GM13976 (cell line): ENCODE data around the gene FANCB.

ENCODE experiments used
- DNase-seq: peaks from one replicate; pipeline ENCODE4 v3.0.0; 2012; ENCODE audit warnings: low spot score
- CTCF ChIP-seq: IDR thresholded peaks from 2 replicates; pipeline ENCODE4 v1.5.1; 2012; ENCODE audit warnings: borderline replicate concordance, mild to moderate bottlenecking; ENCODE audit not compliant: insufficient read depth; ENCODE audit errors: extremely low read depth, missing control alignments, control extremely low read depth
- in situ Hi-C: fragments of 300-500 bp; cut with MboI; formaldehyde crosslinking; loops from one replicate; pipeline ENCODE4 v1.12.0; 2022; ENCODE audit warnings: low sequenced_read_pairs, mixed read lengths, inconsistent platforms; ENCODE audit not compliant: unreplicated experiment

FANCB gene

GRCh38 chrX:14884714-14885113, 11.8 kb upstream of the FANCB start:
- DNase-seq: no peak
- TF ChIP-seq CTCF: no peak
- in situ Hi-C loops: no loop called here

- in situ Hi-C loops: no loop called here
- TF ChIP-seq CTCF: no peak
- DNase-seq: no peak
Measured at GRCh38 chrX:14883826-14884225, 11.0 kb upstream of the FANCB start.

- TF ChIP-seq CTCF: no peak
- no peak for DNase-seq
- in situ Hi-C loops: no loop called here
Measured at GRCh38 chrX:14875624-14876023, 2.8 kb upstream of the FANCB start.

GRCh38 chrX:14873676-14874049, 794 bp upstream of the FANCB start:
- in situ Hi-C loops: no loop called here
- DNase-seq: no peak
- TF ChIP-seq CTCF: no peak

- no peak for DNase-seq
- no peak for TF ChIP-seq CTCF
- in situ Hi-C loops: no loop called here
Measured at GRCh38 chrX:14872355-14872754, 514 bp downstream of the FANCB start.

GRCh38 chrX:14871767-14872166, 1.1 kb downstream of the FANCB start:
- in situ Hi-C loops: no loop called here
- TF ChIP-seq CTCF: no peak
- DNase-seq: no peak

- DNase-seq: no peak
- in situ Hi-C loops: no loop called here
- no peak for TF ChIP-seq CTCF
Measured at GRCh38 chrX:14865201-14865600, 7.7 kb downstream of the FANCB start.
